LNCaP clone FGC (cell line): Measurements from ENCODE around the gene TRPM1.

Experiments used
- DNase-seq: peaks from one replicate; pipeline ENCODE4 v3.0.0-alpha.2; 2011; ENCODE audit warnings: low read depth
- H3K4me3 ChIP-seq: 2 replicates; pipeline ENCODE4 v1.5.1; 2011; ENCODE audit warnings: mild to moderate bottlenecking, low read depth, low read length, control low read depth
- CTCF ChIP-seq: IDR thresholded peaks from 2 replicates; pipeline ENCODE4 v1.5.1; 2012; ENCODE audit warnings: mild to moderate bottlenecking; ENCODE audit not compliant: control insufficient read depth, insufficient read depth; ENCODE audit errors: extremely low read depth

The TRPM1 gene

GRCh38 chr15:31024330-31024729 lies 77.2 kb downstream of the TRPM1 start:
- no peak overlapping the region for H3K4me3 ChIP-seq
- no peak for DNase-seq
- TF ChIP-seq CTCF = no peak

GRCh38 chr15:31023841-31024240 lies 77.7 kb downstream of the TRPM1 start:
- H3K4me3 ChIP-seq = no peak overlapping the region
- DNase-seq = no peak
- no peak for TF ChIP-seq CTCF

GRCh38 chr15:31021067-31021665 lies 80.4 kb downstream of the TRPM1 start:
- no peak for TF ChIP-seq CTCF
- H3K4me3 ChIP-seq = no peak overlapping the region
- no peak for DNase-seq

GRCh38 chr15:31020542-31020941 lies 81.0 kb downstream of the TRPM1 start:
- H3K4me3 ChIP-seq = no peak overlapping the region
- no peak for TF ChIP-seq CTCF
- no peak for DNase-seq

GRCh38 chr15:31019986-31020385 lies 81.5 kb downstream of the TRPM1 start:
- TF ChIP-seq CTCF = no peak
- H3K4me3 ChIP-seq = no peak overlapping the region
- no peak for DNase-seq

GRCh38 chr15:31017311-31017710 lies 84.2 kb downstream of the TRPM1 start:
- no peak for TF ChIP-seq CTCF

GRCh38 chr15:31016446-31016915 lies 85.0 kb downstream of the TRPM1 start:
- no peak for TF ChIP-seq CTCF
- no peak overlapping the region for H3K4me3 ChIP-seq
- no peak for DNase-seq

More at GRCh38 chr15:31017311-31017710, 84.2 kb downstream of the TRPM1 start:
- DNase-seq = no peak
- no peak overlapping the region for H3K4me3 ChIP-seq
